ENCODE measurements around the gene APLN. TPM values are rescaled to one million over a fixed set of nuclear protein-coding genes. Genes with fewer than 3 reads are reported as not detected.

Gene APLN
- total RNA-seq, 1 experiment from 2014 or later = 0.34 TPM

DNA sequence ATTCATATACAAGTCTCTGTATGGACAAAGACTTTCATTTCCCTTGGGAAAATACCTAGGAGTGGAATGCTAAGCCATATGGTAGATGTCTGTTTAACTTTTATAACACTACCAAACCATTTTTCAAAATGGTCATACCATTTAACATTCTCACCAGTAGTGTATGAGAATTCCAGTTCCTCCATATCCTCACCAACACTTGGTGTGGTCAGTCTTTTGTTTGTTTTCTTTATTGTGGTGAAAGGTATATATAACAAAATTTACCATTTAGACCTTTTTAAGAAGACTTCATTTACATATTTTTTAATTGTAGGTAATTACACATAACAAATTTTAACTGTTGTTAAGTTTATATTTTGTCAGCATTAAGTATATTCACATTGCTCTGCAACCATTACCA lies 12.7 kb upstream of the APLN start:
- in situ Hi-C loops (cut with HindIII; ENCODE audit: low pct_unique_long_range_greater_than_20kb, low sequenced_read_pairs) = no loop called here
- no peak for DNase-seq (ENCODE audit: low read depth, low spot score)

DNA sequence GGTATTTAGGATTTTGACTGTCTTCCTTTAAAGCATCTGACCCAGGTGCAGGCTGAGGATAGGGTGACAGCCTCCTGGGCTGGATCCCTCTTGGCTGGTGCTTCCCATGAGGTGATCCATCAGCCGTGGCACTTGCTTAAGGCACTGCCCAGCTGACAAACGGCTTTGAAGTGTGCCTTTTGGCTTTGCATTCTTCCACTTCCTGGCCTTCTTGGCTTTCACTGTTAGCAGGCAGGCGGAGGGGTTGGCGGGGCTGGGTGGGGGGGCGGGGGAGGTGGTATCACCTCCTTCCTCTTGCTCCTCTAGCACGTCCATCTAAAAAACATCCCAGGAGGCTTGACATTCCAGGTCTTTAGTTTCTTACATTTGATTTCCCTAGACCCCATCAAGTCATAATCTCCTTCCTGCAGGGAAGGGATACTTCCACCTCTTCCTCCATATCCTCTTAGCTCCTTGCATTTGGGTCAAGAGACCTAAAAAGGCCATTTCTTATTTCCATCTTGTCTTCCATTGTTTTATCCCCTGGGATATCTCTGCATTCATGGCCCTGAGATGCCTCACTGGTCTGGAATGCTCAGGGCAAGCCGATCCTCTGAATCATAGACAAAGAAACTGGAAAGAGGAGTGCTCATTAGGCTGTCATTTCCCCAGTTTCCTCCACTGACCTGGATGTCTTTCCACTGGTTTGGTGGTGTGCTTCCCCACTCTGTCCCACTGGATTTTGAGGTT lies 11.3 kb upstream of the APLN start:
- peak; percentile 38 for DNase-seq (ENCODE audit: low read depth, low spot score)
- in situ Hi-C loops (cut with HindIII; ENCODE audit: low pct_unique_long_range_greater_than_20kb, low sequenced_read_pairs) = no loop called here

DNA sequence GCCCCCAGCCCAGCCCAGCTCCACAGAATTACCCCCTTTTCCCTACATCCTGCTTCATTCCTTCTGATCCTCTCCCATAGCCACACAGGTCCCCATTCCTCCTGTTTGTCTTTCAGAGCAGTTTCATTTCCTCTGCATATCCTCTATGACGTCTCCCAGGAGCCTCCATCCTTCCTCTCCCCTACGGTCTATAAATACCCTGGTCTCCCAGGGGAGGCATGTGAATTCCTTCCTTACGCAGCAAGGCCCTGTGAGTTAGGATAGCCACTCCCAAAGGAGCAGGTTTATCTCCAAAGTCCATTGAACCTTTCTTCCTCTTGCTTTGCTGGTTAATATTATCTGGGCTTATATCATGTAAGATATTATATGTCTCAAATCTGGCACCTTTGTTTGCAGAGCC lies 8.4 kb upstream of the APLN start:
- DNase-seq (ENCODE audit: low read depth, low spot score) = peak; percentile 42
- in situ Hi-C loops (cut with HindIII; ENCODE audit: low pct_unique_long_range_greater_than_20kb, low sequenced_read_pairs) = no loop called here

DNA sequence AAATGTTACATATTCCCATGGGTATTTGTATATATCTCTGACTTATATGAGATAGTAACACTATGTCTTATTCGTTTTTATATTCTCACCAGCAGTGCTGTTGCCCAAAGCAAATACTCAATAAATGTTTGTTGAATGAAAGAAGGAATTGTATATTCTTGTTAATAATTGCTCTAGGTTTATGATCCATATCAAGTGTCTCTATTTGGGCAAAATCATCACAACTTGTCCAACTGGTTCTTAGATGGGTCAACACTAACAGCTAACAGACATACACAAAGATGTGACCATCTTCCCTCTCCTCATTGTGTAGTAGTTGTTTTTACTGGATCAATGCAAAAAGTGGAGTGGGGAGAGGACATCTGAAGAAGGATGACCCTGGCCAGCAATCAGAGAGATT lies 6.6 kb upstream of the APLN start:
- in situ Hi-C loops (cut with HindIII; ENCODE audit: low pct_unique_long_range_greater_than_20kb, low sequenced_read_pairs) = no loop called here
- no peak for DNase-seq (ENCODE audit: low read depth, low spot score)

DNA sequence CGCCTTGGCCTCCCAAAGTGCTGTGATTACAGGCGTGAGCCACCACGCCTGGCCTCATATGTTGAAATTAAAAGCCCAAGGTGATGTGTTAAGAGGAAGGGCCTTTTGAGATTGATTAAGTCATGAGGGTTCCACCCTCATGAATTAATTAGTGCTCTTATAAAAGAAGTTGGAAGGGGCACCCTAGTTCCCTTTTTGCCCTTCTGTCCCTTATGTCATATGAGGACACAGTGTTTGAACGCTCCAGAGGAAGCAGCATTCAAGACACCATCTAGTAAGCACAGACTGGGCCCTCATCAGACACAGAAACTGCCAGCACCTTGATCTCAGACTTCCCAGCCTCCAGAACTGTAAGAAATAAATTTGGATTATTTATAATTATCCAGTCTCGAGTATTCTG lies 5.1 kb upstream of the APLN start:
- DNase-seq (ENCODE audit: low read depth, low spot score) = no peak
- in situ Hi-C loops (cut with HindIII; ENCODE audit: low pct_unique_long_range_greater_than_20kb, low sequenced_read_pairs) = no loop called here

DNA sequence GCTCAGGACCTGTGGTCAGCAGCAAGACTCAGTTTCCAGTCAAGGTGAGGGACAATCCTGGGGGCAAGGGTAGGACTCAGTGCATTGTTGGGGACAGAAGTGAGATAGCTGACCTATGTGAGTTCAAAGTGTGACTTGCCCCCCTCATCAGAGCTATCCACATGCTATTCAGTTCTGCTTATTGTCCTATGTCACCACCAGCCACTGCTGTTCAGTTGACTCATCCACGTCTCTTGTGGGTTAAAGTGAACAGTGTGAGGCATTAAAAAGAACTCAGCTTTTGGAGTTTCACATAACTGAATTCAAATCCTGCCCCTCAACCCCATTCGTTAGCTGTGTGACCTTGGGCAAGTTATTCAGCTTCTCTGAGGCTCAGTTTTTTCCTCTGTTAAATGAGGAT lies 4.4 kb upstream of the APLN start:
- DNase-seq (ENCODE audit: low read depth, low spot score) = no peak
- in situ Hi-C loops (cut with HindIII; ENCODE audit: low pct_unique_long_range_greater_than_20kb, low sequenced_read_pairs) = no loop called here

DNA sequence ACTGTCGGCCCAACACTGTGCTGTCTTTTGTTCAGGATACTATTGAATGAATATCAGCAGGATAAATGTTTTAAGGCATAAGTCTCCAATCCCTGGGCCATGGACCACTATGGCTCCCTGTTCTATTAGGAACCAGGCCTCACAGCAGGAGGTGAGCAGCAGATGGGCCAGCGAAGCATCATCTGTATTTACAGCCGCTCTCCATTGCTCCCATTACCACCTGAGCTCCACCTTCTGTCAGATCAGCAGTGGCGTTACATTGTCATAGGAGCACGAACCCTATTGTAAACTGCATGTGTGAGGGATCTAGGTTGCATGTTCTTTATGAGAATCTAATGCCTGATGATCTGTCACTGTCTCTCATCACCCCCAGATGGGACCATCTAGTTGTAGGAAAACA lies 3.7 kb upstream of the APLN start:
- DNase-seq (ENCODE audit: low read depth, low spot score) = no peak

DNA sequence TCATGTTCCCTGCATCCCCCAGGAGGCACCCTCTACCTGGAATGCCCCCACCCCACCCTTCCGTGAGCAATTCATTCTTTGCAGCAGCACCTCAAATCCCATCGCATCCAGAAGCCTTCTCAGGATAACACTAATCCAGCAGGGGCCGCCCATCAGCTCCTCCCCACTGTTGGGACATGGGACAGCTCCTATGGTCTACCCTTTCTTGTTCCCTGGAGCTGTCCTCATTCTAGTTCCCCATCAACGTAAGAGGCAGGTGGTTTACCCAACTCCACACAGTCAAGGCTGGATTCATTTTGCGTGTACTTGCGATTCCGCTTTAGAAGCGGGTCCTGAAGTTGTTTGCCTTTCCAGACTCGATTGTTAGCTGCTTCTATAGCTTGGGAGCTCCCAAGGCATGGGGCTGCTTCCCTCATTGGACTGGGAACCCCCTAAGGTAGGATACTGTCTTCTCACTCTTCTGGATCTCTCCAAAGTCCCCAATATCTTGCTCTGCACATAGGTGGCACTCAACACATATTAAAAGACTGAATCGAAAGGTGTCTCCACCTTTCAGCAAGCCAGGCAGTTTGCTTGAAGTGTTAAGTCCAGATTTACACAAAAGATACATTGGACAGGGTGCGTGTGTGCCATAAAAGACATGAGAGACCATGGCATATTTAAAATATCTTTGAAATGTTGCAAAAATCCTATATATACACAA lies 942 bp upstream of the APLN start:
- in situ Hi-C loops (cut with HindIII; ENCODE audit: low pct_unique_long_range_greater_than_20kb, low sequenced_read_pairs) = no loop called here
- DNase-seq (ENCODE audit: low read depth, low spot score) = no peak

More for the DNA sequence above, 3.7 kb upstream of the APLN start:
- in situ Hi-C loops (cut with HindIII; ENCODE audit: low pct_unique_long_range_greater_than_20kb, low sequenced_read_pairs) = no loop called here

DNA sequence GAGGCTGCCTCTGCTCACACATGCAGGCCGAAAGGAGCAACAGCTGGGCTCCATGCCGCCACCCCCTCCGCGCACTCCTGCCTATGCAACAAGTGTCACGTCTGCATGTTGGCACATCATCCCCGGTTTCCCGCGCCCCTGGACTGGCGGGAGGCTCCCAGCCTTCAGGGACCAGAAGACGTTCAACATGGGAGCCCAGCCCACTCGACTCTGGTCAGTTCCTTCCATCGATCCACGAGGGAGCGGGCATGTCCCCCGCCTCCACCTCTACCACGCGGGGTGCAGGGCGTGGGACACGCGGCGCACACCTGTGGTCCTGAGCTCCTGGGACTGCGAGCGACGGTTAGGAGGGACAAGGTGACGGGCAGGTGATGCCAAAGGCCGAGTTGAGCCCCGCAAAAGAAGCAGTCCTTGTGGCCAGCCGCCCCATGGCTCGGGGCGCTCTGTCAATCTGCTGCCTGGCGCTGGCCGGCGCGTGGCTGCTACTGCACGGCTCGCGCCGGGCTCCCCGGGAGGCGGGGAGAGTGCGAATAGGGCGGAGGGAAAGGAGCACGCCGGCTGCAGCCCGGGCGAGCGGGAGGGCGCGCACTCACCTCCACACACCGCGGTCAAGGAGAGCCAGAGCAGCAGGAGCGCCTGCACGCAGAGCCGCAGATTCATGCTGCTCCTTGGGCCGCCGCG lies 645 bp downstream of the APLN start:
- no peak for DNase-seq (ENCODE audit: low read depth, low spot score)
- in situ Hi-C loops (cut with HindIII; ENCODE audit: low pct_unique_long_range_greater_than_20kb, low sequenced_read_pairs) = no loop called here

DNA sequence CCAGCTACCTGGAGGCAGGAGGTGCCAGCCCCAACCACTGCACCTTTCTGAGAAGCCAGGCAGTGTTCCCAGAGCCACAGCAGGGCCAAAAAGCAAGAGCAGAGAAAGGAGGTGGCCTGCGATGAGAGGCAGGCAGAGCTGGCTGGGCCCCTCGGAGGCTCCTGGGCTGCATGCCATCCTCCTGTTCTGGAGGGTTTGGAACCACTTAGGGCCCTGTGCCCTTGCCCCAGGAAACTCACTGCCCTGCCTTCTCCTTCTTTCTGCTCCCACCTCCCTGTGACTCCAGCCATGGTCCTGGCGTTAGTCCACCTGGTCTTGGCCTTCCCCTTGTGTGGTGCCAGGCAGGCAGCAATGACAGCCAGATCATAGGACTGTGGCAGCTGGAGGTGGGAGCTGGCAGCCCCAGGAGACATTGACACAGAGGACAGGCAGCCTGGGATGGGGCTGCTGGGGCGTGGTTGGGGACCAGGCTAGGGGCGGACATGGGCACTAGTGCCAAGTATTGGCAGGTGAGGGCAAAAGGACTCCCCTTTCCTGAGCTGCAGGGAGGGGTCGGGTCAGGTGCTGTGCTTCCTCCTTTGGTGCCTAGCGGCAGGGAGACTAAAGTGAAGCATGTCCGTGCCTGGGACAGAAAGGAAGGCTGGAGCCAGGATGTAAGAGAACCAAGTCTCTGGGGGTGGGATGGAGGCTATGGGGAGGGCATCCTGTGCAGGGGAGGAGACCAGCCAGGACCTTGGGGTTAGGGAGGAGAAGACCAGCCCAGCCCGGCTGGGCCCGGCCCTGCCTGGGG lies 1.4 kb downstream of the APLN start:
- no peak for DNase-seq (ENCODE audit: low read depth, low spot score)
- in situ Hi-C loops (cut with HindIII; ENCODE audit: low pct_unique_long_range_greater_than_20kb, low sequenced_read_pairs) = no loop called here

DNA sequence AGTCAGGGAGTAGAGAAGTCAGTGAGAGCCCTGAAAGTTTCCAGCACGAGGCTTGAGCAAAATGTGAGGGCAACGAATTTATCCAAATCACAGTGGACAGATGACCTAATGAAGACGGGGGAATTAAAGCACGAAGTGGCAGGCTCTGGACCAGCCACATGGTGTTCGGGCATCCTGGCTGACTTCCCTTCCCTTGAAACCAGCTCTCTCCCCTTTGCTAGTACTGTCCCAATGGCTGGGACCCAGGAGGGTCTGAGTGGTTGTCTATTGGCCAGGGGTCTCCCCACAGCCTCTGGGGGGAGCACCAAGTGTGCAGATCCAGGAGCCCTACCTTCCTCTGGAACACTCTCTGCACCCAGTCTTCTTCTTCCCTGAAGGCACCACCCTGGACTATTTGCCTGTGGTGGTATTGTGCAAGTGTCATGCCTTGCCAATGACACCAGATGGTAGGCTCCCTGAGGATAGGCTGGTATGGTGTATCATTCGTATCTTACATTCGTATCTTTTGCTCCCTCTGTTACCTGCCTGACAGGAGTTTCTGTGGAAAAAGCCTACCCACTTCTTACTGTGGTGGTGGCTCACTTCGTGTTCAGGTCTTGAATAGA lies 2.1 kb downstream of the APLN start:
- DNase-seq (ENCODE audit: low read depth, low spot score) = no peak
- in situ Hi-C loops (cut with HindIII; ENCODE audit: low pct_unique_long_range_greater_than_20kb, low sequenced_read_pairs) = no loop called here

DNA sequence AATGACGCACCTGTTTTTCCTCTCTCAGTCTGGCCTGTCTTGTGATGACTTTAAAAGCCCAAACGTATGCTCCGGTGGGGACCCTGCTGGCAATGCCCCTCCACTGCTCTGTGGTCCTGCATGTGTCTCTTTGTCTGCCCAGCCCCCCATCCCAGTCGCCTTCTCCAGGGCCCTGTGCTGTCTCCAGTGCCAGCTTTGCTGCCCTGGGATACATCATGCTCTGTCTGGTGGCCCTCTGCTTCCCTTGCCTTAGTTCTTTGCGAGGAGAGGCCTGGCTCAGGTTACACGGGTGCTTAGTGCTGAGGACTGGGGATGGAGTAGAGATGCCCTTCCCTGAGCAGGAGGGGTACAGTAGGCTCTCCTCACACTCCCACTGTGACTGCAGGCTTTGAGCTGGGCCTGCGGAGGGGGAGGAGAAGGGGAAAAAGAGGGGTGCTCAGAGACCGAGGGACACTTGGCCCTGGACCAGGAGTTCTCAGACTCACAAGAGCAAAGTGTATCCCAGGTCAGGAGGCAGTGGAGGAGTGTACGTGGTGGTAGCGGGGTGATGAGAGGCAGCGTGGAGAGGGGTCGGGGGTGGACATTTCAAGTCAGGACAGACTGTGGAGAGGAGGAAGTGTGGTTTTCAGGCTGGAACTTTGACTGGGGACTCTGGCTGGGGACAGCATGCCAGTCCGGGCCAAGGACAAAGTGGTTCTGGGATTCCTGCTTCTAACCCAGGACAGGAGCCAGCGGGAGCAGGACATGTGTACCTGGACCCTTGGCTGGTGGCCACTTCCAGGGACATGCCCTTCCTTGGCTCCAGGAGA lies 2.8 kb downstream of the APLN start:
- no peak for DNase-seq (ENCODE audit: low read depth, low spot score)
- in situ Hi-C loops (cut with HindIII; ENCODE audit: low pct_unique_long_range_greater_than_20kb, low sequenced_read_pairs) = no loop called here

DNA sequence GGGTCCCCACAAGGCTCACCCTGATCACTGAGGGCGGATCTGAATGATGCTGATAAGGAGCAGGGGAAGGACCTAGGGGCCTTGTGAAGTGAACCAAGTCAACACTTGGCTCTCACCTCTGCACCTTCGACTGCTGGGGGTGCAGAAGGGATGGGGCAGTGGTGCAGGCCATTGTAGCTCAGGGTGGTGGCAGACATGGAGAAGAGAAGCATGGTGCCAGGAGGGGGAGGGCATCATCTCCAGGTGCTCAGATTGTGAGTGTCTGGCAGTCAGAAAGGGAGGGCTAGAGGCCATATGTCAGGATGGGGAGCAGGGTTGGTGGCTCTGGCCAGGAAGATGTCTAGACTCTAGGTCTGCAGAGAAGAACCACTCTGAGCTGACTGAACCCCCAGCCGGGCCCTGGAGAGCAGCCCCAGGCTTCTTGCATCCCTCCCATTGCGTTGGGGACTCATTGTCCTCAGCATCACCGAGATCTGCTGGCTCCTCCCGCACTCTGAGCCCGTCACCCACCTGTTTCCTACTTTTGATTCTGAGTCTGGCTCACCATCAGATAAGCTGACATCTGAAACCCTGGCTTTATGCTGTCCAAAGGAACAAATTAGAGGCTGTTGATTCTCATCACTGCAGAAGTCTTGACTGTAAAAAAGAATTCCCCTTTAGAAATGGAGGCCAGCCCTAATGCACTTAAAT lies 3.8 kb downstream of the APLN start:
- no peak for DNase-seq (ENCODE audit: low read depth, low spot score)
- in situ Hi-C loops (cut with HindIII; ENCODE audit: low pct_unique_long_range_greater_than_20kb, low sequenced_read_pairs) = no loop called here

DNA sequence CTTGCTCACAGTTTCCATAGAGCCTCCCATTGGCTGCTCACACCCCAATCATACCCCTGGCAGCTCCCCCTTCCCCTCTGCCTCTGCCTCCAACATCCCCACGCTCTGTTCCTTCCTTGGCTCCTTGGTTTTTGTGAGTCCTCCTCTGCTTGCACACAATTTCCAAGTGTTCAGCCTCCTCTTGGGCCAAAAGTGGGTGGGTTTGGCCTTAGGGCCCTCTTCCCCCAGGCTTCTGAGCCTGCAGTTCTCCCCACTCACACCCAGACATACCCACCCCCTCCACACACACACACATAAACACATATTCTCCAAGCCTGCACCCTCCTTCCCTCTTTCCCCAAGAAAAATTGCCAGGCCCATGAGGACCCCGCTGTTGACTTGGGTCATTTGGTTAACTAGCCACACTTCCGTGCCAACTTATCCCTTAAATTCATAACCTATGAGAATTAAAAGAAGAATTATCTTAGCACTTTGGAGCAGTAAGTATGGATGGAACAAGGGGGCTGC lies 4.5 kb downstream of the APLN start:
- in situ Hi-C loops (cut with HindIII; ENCODE audit: low pct_unique_long_range_greater_than_20kb, low sequenced_read_pairs) = no loop called here
- DNase-seq (ENCODE audit: low read depth, low spot score) = no peak

DNA sequence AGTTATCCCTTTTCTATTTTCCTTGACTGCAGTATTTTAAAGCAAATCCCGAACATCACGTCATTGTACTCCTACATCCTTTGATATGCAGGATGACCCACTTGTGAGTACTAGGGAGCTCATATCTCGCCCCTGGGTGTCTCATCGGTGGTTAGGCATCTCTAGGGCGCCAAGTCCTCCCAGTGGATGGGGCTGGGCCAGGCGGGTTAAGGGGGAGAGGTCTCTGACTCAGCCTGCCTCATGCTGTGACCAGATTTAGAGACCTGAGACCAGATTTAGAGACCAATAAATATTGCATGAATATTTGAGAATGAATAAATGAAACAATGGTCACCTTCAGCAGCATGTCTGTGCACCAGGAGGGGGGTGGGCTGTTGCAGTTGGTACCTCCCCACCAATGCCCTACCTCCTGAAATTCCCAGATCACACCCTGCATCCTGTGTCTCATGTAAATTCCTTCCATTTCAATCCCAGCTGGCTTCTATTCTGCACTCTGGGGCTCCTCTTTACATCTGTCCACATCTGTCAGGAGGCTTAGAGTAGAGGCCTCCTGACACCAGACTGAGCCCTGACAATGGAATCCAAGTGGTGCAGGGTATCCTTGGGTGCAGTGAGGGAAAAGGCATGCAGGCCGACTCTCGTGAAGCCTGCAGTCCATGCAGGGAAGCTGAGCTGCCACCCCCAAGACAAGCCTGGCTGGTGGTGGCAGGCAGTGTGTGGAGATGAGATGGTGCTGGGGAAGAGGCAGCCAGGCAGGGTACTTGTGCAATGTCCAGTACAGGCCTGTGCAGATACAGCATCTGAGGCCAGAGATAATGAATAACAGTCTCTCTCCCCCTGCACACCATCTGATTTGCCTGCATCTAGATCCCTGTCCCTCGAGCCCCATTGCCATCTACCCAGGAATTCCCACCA lies 5.2 kb downstream of the APLN start:
- in situ Hi-C loops (cut with HindIII; ENCODE audit: low pct_unique_long_range_greater_than_20kb, low sequenced_read_pairs) = no loop called here
- no peak for DNase-seq (ENCODE audit: low read depth, low spot score)
